DMS153 treated with DMSO at 0.1 percent for 48 hours (cell line): ENCODE measurements around the gene DDX11.
"Not testable (repeated sequence)": the region's sequence is repeated elsewhere in the genome, so short reads cannot be mapped to it uniquely, and the experiment has no call there.

Experiments
- DNase-seq: peaks from one replicate; lab custom pipeline; 2025; ENCODE audit not compliant: unreplicated experiment; lab: John Stamatoyannopoulos, UW

Gene DDX11

DNA sequence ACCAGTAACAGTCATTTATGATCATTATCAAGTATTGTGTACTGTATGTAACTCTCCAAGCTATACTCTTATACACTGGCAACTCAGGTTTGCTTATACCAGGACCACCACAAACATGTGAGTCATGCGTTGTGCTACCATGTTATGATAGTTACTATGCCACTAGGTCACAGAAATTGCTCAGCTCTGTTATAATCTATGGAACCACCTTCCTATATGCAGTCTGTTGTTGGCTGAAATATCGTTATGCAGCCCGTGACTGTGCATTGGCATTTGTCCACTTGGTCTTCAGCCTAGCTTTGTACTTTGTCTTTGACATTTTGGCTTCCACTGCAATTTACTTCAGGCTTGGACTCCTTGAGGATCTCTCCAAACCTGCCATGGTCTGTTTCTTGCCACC lies 7.5 kb upstream of the DDX11 start:
- DNase-seq = not testable (repeated sequence)

DNA sequence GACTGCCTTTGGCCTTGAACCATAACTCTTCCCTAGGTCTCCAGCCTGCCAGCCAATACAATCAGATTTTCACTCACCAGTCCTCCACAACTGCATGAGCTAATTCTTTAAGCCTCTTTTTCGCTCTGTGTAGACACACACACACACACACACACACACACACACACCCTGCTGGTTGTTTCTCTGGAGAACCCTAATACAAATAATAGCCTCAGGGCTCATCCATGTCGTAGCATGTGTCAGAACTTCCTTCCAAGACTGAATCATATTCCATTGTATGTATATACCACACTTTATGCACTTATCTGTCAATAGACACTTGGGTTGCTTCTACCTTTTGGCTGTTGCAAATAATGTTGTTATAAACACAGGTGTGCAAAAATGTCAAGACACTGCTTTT lies 6.0 kb upstream of the DDX11 start:
- not testable (repeated sequence) for DNase-seq

DNA sequence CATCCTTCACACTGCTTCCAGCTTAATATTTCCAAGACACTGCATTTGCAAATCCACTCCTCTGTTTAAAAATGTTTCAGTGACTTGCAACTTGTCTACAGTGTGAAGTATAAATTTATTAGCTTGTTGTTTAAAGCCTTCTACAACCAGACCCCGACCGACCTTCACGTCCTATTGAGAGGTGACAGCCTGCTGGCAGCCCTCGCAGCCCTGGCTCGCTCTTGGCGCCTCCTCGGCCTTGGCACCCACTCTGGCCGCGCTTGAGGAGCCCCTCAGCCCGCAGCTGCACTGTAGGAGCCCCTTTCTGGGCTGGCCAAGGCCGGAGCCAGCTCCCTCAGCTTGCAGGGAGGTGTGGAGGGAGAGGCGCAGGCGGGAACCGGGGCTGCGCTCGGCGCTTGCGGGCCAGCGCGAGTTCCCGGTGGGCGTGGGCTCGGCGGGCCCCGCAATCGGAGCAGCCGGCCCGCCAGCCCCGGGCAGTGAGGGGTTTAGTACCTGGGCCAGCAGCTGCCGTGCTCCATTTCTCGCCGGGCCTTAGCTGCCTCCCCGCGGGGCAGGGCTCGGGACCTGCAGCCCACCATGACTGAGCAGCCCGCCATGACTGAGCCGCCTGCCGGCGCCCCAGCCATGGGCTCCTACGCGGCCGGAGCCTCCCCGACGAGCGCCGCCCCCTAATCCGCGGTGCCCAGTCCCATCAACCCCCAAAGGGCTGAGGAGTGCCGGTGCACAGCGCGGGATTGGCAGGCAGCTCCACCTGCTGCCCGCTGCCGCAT lies 2.5 kb upstream of the DDX11 start:
- DNase-seq = not testable (repeated sequence)

DNA sequence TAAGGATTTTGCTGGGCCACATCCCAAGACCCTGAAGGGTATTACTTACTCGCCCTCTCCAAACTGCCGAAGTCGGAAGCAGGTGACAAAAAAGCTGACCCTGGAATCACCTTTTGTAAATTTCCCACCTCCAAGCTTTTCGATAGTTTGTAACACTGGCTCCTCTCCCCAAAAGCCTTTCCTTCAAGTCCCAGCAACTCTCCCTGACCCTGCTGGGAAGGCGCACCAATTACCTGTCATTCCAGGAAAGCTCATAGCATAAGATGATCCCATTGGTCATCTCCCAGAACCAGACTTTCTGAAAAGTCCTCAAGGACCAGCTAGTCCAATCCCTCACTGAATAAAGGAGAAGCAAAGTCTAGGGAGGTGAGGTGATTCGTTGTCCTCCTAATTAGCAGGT lies 698 bp upstream of the DDX11 start:
- DNase-seq = not testable (repeated sequence)

DNA sequence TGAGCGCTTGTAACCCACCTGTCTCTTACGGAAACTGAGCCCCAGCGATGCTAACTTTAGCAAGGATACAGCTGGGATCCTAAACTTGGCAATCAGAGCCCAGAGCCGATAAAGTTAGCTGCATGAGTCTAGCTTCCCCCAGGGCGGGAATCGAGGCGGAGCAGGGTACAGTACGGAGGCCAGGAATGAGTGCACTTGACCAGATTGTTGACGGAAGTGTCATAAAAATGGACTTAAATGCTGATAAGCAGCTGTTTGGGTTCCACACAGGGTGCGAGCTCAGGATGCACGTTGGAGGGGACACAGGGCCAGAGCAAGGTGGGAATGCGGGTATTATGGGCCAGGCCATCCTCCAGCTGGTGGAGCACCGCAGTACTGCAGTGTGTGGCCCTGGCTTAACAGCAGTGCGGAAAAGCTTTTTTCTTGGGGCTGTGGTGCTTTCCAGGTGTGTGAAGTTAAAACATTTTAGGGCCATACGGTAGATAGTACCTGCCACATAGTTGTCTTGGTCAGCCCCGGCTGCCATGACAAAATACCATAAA lies 744 bp downstream of the DDX11 start:
- DNase-seq = not testable (repeated sequence)

DNA sequence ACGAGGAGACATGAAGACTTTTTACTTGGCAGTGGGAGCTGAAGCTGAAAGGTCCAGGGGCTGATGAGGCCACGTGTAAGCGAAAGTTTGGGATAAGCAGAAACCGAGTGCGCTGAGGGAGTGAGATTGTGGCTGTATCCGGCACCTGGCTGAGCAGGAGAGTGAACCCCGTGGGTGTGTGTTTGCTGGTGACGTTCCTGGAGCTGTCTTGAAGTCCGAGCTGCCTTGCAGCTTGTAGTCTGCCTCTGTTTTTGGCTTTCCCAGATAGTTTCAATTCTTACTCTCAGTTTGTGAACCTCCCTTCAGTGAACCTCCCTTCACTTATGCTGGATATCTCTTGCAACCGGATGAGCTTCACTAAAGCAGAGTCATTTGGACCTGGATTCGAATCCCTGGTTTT lies 2.5 kb downstream of the DDX11 start:
- not testable (repeated sequence) for DNase-seq

DNA sequence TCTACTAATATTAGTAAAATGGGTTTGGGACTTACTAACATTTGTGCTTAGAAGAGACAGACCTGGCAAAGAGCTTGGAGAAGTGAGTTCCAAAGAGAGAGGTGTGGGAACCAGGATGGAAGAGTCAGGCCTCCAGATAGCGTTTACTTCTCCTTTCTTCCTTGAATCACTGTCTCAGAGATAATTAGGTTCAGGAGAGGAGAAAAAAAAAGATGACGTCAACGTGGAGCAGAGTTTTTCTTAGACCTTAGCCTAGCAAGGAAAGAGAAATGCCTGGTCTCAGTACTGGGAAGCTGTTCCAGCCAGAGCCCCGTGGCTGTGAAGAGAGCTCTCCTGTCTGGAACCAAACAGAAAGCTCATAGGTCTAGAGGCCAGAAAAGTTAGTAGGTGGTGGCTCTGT lies 3.4 kb downstream of the DDX11 start:
- DNase-seq = not testable (repeated sequence)

DNA sequence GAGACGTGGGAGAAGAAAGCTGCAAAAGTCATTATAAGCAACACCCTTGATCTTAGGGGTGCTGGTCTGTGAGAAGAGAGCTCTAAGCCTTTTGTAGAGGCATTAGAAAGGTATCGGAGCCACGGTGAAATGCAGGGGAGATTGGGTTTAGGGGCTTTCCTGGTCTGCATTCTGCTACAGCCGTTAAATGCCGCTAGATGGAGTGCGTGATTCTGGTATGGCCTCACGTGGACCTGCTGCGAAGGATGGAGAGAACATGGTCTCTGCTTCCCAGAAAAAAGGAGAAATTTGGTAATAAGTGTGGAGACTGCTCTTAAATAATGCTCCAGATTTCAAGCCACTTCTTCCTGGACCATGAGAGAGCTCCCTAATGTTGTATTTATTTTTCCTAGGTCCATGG lies 4.3 kb downstream of the DDX11 start:
- not testable (repeated sequence) for DNase-seq

DNA sequence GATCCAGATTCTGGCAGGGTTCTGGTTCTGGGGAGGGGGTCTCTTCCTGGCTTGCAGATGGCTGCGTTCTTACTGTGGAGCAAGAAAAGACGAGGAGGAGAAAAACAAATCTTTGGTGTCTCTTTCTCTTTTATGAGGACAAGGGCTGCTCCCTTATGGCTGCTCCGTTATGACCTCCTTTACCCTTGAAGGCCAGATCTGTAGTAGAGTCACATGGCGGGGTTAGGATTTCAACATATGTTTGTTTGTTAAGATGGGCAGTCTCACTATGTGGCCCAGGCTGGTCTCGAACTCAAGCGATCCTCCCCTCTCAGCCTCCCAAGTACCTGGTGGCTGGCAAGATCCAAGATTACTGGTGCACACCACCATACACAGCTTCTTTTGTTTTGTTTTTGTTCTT lies 5.8 kb downstream of the DDX11 start:
- not testable (repeated sequence) for DNase-seq

DNA sequence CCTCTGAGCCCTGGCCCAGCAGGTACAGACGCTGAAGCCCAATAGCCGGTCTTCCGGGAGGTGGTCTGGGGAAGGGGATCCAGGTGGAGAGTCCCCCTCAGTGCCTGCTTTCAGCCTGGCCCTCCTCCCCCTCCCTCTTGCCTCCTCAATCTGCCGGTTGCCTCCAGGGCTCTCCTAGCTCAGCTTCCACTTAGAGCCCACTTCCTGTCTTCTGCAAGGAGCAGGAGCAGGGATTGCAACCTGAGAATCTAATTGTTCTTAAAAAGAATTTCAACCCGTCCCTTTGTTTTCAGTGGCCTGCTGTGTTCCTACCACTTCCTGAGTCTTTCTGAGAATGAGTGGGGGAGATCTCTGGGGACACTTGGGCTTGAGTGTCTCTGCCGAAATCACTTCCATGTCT lies 6.6 kb downstream of the DDX11 start:
- DNase-seq = not testable (repeated sequence)

DNA sequence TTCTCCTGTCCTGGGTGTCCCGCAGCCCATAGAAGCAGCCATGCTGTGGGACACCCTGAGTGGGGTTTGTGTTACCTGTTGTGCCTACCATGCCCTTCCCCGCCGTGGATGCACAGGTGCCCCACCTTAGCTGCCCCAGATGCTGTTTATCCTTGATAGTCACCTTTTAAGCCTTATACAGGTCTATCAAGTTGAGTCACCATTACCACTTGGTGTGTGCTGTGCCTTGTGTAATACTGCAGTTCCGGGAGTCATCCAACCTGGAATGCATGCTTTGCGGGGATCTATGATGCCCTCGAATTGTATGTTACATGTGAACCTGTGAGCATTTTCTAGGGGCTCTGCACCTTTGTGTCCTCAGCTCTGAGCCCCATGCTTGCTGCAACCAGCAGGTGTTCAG lies 7.6 kb downstream of the DDX11 start:
- DNase-seq = not testable (repeated sequence)

DNA sequence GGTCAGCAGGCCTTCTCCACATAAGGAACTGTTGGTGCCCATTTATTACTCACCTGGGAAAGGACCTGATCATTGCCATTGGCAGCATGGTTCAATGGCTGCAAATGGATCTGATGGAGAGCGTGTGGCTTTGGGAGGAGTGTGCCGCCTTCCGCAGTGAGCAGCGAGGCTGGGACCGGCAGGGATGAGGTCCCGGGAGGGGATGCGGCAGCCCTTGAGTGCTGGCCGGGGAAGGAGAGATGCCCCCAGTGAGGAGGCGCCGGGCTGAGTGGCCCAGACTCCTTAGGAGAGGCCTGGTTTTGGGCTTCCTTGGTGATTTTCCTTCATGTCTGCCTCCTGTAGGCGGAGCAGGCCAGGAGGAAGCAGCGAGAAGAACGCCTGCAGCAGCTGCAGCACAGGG lies 10.6 kb downstream of the DDX11 start:
- not testable (repeated sequence) for DNase-seq

DNA sequence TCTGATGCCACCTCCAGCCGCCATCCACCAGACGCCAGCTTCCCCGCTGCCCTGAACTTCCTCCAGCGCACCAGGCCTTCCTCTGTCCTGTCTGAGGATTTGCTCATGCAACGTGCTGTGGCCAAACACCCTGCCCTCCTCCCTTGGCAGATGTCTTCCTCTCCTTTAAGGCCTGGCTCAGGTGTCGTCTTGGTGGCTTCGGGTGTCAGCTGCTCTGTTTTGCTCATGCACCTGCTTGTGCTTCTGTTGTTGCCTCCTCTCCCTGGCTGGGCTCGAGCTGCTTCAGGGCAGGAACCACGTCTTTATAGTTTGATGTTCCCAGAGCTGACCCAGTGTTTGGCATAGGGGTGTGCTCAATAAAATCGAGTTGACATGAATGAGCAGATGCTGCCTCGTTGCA lies 12.4 kb downstream of the DDX11 start:
- not testable (repeated sequence) for DNase-seq

DNA sequence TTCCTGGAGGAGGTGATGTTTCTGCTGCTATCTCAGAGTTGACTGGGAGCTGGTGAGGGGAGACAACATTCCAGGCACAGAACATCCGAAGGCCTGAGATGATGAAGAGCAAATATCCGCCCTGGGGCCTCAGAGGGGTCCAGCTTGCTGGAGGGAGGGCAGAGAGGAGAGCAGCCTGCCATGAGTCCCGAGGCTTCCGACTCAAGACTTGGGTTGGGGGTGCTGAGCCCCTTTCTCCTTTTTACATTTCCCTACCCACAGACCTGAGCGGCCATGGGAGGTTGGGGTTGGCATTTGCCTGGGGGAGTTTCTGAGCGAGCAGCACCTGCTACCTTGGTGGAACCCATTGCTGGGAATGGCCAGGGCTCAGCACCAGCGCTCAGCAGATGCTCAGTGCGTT lies 13.8 kb downstream of the DDX11 start:
- DNase-seq = not testable (repeated sequence)

DNA sequence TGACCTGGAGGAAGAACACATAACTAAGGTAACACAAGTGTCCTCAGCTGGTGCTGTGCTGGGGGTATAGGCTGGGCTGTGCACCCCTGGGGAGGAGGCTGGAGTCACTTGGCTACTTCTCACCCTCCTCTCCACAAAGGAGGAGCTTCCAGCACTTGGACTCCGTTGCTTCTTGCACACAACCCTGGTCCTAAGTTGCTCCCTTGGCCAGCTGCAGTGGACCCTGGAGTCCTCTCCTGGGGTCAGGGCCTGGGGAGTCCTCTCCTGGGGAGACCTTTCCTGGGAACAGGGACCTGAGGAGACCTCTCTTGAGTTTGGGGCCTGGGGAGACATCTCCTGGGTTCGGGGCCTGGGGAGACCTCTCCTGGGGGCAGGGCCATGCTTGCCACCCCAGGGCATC lies 14.3 kb downstream of the DDX11 start:
- not testable (repeated sequence) for DNase-seq

DNA sequence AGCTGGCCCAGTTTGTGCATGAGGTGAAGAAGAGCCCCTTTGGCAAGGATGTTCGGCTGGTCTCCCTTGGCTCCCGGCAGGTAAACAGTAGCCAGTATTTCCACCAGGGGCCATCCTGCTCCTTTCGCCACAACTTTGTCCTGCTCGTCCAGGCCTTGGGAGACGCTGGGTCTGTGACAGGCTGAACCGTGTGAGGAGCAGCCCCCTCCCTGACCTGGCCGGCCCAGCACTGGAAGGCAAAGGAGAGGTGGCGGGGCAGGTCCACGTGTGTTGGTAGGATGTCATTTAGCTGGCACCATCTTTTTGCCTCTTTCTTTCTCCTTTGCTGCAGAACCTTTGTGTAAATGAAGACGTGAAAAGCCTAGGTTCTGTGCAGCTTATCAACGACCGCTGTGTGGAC lies 15.4 kb downstream of the DDX11 start:
- DNase-seq = no peak

DNA sequence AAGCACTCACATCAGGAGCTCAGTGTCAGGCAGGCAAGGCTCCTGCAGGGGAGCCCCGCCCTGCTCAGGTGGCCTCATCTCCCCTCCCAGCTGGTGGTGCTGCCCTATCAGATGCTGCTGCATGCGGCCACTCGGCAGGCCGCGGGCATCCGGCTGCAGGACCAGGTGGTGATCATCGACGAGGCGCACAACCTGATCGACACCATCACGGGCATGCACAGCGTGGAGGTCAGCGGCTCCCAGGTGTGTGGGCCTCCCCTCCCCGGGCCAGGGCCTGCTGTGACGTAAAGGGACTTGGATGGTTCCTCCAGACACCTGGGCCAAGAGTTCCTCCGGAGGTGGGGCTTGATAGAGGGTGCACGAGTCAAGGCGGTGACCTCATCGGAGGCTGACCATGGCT lies 18.0 kb downstream of the DDX11 start:
- DNase-seq = not testable (repeated sequence)

DNA sequence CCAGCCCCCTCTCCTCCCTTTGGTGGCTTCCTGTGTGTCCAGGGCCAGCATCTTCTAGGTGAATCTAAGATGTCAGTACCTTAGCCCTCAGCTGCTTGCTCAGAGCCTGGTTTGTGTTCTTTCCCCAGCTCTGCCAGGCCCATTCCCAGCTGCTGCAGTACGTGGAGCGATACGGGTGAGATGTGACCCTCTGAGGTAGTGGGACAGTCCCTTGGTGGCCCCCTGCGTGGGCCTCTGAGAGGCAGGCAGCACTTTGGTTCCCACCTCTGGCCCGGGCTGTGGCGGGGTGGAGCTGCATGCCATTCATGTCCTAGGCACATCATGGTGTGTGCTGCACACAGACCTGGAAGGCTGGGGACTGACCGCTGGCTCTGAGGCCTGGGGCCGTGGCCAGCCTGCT lies 19.1 kb downstream of the DDX11 start:
- DNase-seq = not testable (repeated sequence)

DNA sequence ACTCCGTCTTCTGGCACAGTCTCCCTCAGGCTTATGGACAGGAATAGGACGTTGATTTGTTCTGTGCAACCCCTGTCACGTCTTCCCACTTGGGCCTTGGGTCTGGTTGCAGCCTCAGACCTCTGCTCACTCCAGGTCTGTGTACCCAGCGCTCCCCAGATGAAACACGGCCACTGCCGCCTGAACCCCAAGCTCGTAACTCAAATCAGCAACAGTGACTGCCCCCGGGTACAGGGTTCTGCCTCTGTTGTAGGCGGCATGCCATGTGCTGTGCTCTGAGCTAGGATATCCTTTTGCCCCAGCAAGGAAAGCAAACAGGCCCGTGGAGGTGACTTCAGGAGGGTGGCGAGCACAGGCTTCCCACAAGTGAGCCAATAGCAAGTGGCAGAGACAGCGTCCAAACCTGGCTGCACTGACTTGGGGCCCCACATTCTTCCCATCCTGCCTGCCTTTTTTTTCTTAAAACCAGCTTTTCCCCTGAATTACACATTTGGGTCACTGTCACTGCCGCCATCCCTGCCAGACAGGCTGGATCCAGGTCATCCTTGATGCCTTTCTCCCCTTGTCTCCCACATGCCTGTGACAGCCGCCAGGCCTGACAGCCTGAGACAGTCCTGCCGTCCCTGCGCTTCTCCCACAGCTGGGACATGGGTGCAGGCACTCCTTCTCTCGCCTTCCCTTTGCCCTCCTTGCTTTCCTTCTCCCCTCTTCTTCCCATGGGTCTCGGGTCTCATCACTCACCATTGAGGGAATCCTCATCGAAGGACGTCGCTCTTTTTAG lies 21.6 kb downstream of the DDX11 start:
- not testable (repeated sequence) for DNase-seq

DNA sequence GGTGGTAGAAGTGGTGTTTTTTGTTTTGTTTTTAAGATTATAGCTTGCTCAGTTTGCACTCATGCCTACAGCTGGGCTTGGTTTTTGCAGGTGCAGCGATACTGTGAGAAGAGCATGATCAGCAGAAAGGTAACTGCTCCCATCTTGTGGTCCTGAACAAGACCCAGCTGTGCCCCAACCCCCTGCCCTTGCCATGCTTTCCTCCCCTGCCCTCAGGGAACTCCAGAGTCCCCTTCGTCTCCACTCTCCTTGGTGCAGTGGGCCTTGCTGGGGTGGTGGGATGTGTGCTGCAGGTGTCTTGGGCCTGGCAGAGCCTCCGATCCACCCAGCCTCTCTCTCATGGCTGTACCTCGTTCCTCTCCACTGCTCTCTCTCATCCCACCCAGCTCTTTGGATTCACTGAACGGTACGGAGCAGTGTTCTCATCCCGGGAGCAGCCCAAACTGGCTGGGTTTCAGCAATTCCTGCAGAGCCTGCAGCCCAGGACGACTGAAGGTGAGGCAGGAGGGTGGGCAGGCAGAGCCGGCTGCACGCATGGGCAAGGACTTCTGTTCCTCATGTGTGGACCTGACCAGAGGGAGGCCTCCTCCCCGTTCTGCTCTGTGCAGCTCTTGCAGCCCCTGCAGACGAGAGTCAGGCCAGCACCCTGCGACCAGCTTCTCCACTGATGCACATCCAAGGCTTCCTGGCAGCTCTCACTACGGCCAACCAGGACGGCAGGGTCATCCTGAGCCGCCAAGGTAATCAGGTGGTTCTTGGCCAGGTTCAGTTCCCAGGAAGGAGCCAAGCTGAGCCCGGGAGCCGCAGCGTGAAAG lies 22.8 kb downstream of the DDX11 start:
- DNase-seq = not testable (repeated sequence)

DNA sequence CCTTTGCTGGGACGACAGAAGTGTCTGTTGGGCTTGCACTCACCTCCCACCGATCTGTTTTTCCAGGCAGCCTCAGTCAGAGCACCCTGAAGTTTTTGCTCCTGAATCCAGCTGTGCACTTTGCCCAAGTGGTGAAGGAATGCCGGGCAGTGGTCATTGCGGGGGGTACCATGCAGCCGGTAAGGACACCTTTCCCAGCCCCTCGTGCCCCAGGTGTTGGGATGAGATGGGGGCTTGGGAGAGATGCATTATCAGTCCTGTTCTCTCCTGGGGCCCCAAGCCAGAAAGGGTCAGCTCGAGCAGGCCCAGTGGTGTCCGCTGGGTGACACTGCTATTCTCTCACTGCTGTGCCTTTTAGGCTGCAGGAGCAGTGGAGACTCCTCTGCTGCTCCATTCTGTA lies 24.2 kb downstream of the DDX11 start:
- not testable (repeated sequence) for DNase-seq
